Measurements from ENCODE around the gene DKK2. TPM values are rescaled to one million over a fixed set of nuclear protein-coding genes. Genes with fewer than 3 reads are reported as not detected.

Gene DKK2, protein sequence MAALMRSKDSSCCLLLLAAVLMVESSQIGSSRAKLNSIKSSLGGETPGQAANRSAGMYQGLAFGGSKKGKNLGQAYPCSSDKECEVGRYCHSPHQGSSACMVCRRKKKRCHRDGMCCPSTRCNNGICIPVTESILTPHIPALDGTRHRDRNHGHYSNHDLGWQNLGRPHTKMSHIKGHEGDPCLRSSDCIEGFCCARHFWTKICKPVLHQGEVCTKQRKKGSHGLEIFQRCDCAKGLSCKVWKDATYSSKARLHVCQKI
- not detected in 5 replicates for total RNA-seq (2022; extraction: Qiagen RNA extraction)

DNA sequence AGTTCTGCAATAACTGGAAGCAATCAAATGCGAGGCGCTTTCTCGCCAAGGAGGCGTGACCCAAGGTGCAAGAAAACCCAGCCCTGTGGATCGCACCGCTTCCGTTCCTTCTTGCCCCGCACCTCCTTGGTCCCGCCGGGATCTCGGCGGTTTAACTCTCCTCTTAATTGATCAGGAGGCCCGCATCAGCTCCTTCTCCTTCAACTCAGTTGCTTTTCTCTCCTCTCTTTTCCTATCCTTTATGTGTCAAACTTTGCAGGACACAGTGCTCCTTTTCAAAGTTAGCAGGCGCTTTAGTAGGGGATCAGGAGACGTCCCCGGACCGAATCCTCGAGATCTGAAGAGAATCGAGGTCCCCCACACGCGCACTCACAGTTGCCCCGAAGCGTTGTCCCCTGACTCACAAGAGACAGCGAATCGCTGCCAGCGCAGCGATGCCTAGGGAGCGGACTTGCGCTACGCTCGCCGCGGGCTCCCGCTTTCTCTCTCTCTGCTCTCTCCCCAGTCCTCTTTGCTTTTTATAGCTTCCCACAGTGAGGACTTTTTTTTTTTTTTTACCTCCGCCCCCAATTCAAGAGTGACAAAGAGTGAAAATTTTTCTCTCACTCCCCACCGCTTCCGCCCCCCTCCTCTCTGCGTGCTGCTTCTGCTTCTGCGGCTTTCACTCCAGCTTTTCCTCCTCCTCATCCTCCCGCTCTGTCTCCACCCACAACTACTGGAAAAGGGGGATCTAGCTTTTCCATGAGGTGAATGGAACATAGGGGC, at the start of gene DKK2:
DKK2 (minus strand) TSS at position 495 of the 765 bp plus-strand sequence. CDS start 722 bp downstream, outside the sequence.

